ENCODE results near the gene SLC7A6. TPM values are rescaled to one million over a fixed set of nuclear protein-coding genes. Genes with fewer than 3 reads are reported as not detected.

Gene SLC7A6
- total and polyA plus RNA-seq, 2 of the 8 experiments (the other 6 are each of a cell fraction or from before 2014, with no cell fraction given), result 28.0 to 37.8 TPM

DNA sequence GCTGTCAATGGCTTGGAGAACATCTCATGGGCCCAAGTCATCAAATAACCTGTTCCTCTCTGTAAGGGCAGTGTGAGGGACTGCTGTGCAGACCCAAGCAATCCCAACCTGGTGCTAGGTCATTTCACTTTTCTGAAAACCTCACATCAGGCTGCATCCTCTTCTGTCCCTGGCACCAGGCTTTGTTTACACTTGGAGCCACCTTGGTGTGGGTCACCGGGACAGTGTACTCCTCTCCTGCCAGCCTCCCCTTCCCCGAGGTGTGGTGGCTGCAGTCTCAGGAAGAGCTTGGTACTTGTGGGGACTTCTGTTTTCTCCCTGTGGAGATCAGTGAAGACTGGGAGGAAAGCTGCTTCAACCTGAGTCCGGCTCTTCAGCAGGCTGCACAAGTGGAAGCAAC, 34.0 kb downstream of the SLC7A6 start:
- CTCF ChIA-PET (ENCODE audit: partially characterized antibody), result interaction anchor here (0.7 to 3.5 kb wide), 7 partner anchors 13 to 41 kb away, joined by 3 to 23 read pairs (median 8); partner anchors contain the start of genes PRMT7, SLC7A6 and SLC7A6OS
- H3K9me3 ChIP-seq (ENCODE audit: insufficient read depth in 2 of 2, low read depth in 1 of 2, low read length in 1 of 2), result no peaks in the 10 kb centered on the region
- peaks cover 1 to 5% of the 10 kb centered on the region in 2 experiments for H4K20me1 ChIP-seq (replicated peaks in 1 of 2; ENCODE audit: control insufficient read depth in 1 of 2, insufficient read depth in 2 of 2, low read length in 2 of 2)
- DNase-seq (ENCODE audit: low read depth in 1 of 2, low spot score in 2 of 2) (no peak), FAIRE-seq (no peak)
- H3K4me1 ChIP-seq (replicated peaks in 1 of 4; ENCODE audit: control insufficient read depth in 3 of 4, insufficient read depth in 4 of 4, low read length in 3 of 4), result no peaks in the 10 kb centered on the region
- no peaks in the 10 kb centered on the region for H3K79me1 ChIP-seq (ENCODE audit: low read depth, low read length)
- no peaks in the 10 kb centered on the region for H3K23me2 ChIP-seq (ENCODE audit: low read depth, low read length)
- no peak overlapping the region for H2AK5ac ChIP-seq (ENCODE audit: low read depth, low read length)
- no peak overlapping the region for H4K8ac ChIP-seq (ENCODE audit: extremely low read depth, insufficient read depth, low read length)
- H3K79me2 ChIP-seq (ENCODE audit: control insufficient read depth in 1 of 2, insufficient read depth in 2 of 2, low read length in 2 of 2), result no peaks in the 10 kb centered on the region
- no peak overlapping the region for H3K4me3 ChIP-seq (ENCODE audit: extremely low read depth in 1 of 4, insufficient read depth in 2 of 4, low read depth in 3 of 4, low read length in 4 of 4)
- H2BK20ac ChIP-seq (ENCODE audit: low read length), result no peak overlapping the region
- H3K27me3 ChIP-seq (replicated peaks in 1 of 4; ENCODE audit: control insufficient read depth in 3 of 4, extremely low read depth in 1 of 4, insufficient read depth in 3 of 4, low read length in 3 of 4), result no peaks in the 10 kb centered on the region
- H2AFZ ChIP-seq (ENCODE audit: low read length), result no peak overlapping the region
- H3K4me2 ChIP-seq (ENCODE audit: insufficient read depth in 1 of 2, low read depth in 2 of 2, low read length in 2 of 2), result no peak overlapping the region
- H2BK120ac ChIP-seq (replicated peaks; ENCODE audit: low read depth, low read length), result no peak overlapping the region
- no peak overlapping the region for H3K18ac ChIP-seq (ENCODE audit: extremely low read depth, low read length)
- no peak overlapping the region for H3K27ac ChIP-seq (ENCODE audit: low read depth, low read length)
- no peak overlapping the region for H2BK12ac ChIP-seq (ENCODE audit: low read depth, low read length)
- no peak overlapping the region for H2BK15ac ChIP-seq (ENCODE audit: low read length)
- no peak overlapping the region for H4K91ac ChIP-seq (replicated peaks; ENCODE audit: insufficient read length, low read length)
- peaks cover 18 to 62% (median 48%) of the 10 kb centered on the region in 4 experiments for H3K36me3 ChIP-seq (ENCODE audit: control insufficient read depth in 2 of 4, insufficient read depth in 4 of 4, low read length in 3 of 4)
- no peak overlapping the region for H3K4ac ChIP-seq (replicated peaks; ENCODE audit: insufficient read length, low read depth, low read length)
- no peak overlapping the region for H3K9ac ChIP-seq (replicated peaks in 1 of 4; ENCODE audit: extremely low read depth in 1 of 4, low read depth in 3 of 4, low read length in 3 of 4)
- no peak overlapping the region for H2BK5ac ChIP-seq (ENCODE audit: low read depth, low read length)
- POLR2A ChIA-PET (ENCODE audit: partially characterized antibody), result interaction anchor here (1.1 to 3.8 kb wide), 9 partner anchors 9 to 61 kb away, joined by 3 to 35 read pairs (median 5); partner anchors contain the start of genes PRMT7 and SLC7A6OS
- WGBS, 2 experiments (ENCODE audit: extremely low coverage in 1 of 2, insufficient coverage in 1 of 2, insufficient read length in 1 of 2, insufficient replicate concordance in 2 of 2, low coverage in 1 of 2, low lambda C conversion rate in 2 of 2, missing lambda C conversion rate in 1 of 2), result 93% methylated on average over 3 of the region's 3 CpGs; no CpG with 5 or more reads in 1 of the 2 experiments
- no peak overlapping the region for H3K14ac ChIP-seq (ENCODE audit: insufficient read length)
- no peak overlapping the region for H4K5ac ChIP-seq (ENCODE audit: insufficient read length, low read depth, low read length)
- no peak overlapping the region for H3K23ac ChIP-seq (ENCODE audit: insufficient read length)
- H3K56ac ChIP-seq (replicated peaks; ENCODE audit: insufficient read length, low read depth, low read length), result no peak overlapping the region
- TF ChIP-seq PHF8 (conservative IDR thresholded peaks at IDR 0.05; ENCODE audit: low read depth, low read length), result no peak
- no peak for TF ChIP-seq EGR1 (IDR thresholded peaks at IDR 0.05; ENCODE audit: borderline replicate concordance, low read depth, low read length)
- TF ChIP-seq, protein P1, sequence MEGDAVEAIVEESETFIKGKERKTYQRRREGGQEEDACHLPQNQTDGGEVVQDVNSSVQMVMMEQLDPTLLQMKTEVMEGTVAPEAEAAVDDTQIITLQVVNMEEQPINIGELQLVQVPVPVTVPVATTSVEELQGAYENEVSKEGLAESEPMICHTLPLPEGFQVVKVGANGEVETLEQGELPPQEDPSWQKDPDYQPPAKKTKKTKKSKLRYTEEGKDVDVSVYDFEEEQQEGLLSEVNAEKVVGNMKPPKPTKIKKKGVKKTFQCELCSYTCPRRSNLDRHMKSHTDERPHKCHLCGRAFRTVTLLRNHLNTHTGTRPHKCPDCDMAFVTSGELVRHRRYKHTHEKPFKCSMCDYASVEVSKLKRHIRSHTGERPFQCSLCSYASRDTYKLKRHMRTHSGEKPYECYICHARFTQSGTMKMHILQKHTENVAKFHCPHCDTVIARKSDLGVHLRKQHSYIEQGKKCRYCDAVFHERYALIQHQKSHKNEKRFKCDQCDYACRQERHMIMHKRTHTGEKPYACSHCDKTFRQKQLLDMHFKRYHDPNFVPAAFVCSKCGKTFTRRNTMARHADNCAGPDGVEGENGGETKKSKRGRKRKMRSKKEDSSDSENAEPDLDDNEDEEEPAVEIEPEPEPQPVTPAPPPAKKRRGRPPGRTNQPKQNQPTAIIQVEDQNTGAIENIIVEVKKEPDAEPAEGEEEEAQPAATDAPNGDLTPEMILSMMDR (IDR thresholded peaks at IDR 0.05; ENCODE audit: control extremely low read depth in 1 of 3, insufficient read depth in 1 of 3, low read depth in 1 of 3, low read length in 3 of 3), result no peak
- no peak for TF ChIP-seq SUZ12 (IDR thresholded peaks at IDR 0.05; ENCODE audit: low read length)
- TF ChIP-seq BCL11A (IDR thresholded peaks at IDR 0.05; ENCODE audit: low read depth in 2 of 2, low read length in 2 of 2), result no peak
- TF ChIP-seq NRF1 (IDR thresholded peaks at IDR 0.05; ENCODE audit: low read depth, low read length), result no peak
